Natural killer cell treated with Interleukin-12 subunit alpha and Interleukin-12 subunit beta and Interleukin-15 and Interleukin-18, amount 100 ng/mL, for 72 hours (primary cell): ENCODE data around the gene PAM16. TPM values are rescaled to one million over a fixed set of nuclear protein-coding genes. Genes with fewer than 3 reads are reported as not detected.
A peak's percentile ranks its signal among the peaks of the same experiment; 100 is the strongest.
"Not testable (repeated sequence)": the region's sequence is repeated elsewhere in the genome, so short reads cannot be mapped to it uniquely, and the experiment has no call there.

Experiments used
- ATAC-seq, 2 donors: fragments of 150-1000 bp; cut with Tn5 transposase in 1 of 2; sonication (Bioruptor Pico), chemical (Tn5 transposase) in 1 of 2; 2 replicates each; pipeline ENCODE4 v1.10.0; 2021
- DNase-seq: peaks from one replicate; pipeline ENCODE4 v3.0.0; 2022; ENCODE audit warnings: low spot score
- H3K27ac Mint-ChIP-seq, 2 donors: 1 replicate in 1 of 2; 2 replicates in 1 of 2; pipeline ENCODE4 v1.8.0; 2022; ENCODE audit warnings: mixed read lengths in 2 of 2, mild to moderate bottlenecking in 1 of 2, moderate library complexity in 1 of 2
- H3K27me3 Mint-ChIP-seq, 2 donors: 1 replicate in 1 of 2; 2 replicates in 1 of 2; pipeline ENCODE4 v1.8.0; 2022; ENCODE audit warnings: mixed read lengths in 2 of 2
- H3K36me3 Mint-ChIP-seq: one replicate; pipeline ENCODE4 v1.8.0; 2022; ENCODE audit warnings: mixed read lengths
- H3K4me1 Mint-ChIP-seq, 2 donors: 1 replicate in 1 of 2; 2 replicates in 1 of 2; pipeline ENCODE4 v1.8.0; 2022; ENCODE audit warnings: low read depth in 2 of 2, mixed read lengths in 2 of 2, mild to moderate bottlenecking in 1 of 2
- H3K4me3 Mint-ChIP-seq: one replicate; pipeline ENCODE4 v1.8.0; 2022; ENCODE audit warnings: mixed read lengths
- H3K9me3 Mint-ChIP-seq: 2 replicates; pipeline ENCODE4 v1.8.0; 2022; ENCODE audit warnings: mixed read lengths
- total RNA-seq, 2 donors: library from RNA; stranded (reverse); gene quantifications; one replicate each; pipeline ENCODE4 v1.2.3, GENCODE V29; 2022

The PAM16 gene
- total RNA-seq, 2 donors from 2014 or later: 59.0 to 114 TPM

DNA sequence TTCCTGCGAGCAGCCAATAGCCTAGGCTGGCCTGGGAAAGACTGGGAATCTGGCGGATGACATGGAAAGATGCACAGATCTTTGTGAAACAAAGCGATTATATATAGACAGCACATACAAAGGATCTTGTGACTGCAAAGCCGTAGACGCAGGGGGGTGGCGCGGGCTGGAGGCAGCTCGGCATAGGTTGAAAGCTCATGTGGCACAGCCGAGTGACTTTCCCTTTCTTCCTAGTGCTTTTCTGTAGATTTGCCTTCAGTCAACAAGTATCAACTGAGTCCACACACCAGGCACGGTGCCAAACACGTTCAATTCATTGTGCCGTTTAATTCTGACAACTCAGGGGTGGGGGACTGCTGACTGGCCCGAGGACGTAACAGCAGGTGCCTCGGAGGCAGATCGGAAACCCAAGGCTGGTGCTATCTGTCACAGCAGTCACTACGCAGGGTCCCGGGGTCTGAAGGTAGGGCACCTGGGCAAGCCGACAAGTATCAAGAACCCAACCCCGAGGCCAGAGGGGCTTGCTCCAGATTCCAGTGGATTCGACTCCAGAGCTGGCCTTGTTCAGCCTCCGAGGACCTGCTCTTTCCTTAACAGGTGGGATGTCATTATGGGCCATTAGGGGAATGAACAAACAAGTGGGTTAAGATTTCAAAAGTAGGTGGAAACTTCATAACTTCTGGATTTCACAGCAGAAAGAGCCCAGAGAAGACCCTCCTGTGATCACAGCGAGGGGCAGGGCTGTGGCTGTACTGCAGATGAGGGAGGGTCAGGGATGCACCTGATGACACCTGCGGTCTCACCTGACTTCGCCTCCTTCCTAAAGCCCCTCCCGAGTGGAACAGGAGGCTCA, 5.9 kb downstream of the PAM16 start:
- H3K27ac Mint-ChIP-seq: peak overlapping the region in 1 of 2 donors; percentile 53
- ATAC-seq: no peak
- H3K4me3 Mint-ChIP-seq: no peak overlapping the region
- no peaks in the 10 kb centered on the region for H3K27me3 Mint-ChIP-seq
- no peaks in the 10 kb centered on the region for H3K36me3 Mint-ChIP-seq
- peaks cover 4 to 23% of the 10 kb centered on the region in 2 donors for H3K4me1 Mint-ChIP-seq
- no peaks in the 10 kb centered on the region for H3K9me3 Mint-ChIP-seq
- DNase-seq: no peak

DNA sequence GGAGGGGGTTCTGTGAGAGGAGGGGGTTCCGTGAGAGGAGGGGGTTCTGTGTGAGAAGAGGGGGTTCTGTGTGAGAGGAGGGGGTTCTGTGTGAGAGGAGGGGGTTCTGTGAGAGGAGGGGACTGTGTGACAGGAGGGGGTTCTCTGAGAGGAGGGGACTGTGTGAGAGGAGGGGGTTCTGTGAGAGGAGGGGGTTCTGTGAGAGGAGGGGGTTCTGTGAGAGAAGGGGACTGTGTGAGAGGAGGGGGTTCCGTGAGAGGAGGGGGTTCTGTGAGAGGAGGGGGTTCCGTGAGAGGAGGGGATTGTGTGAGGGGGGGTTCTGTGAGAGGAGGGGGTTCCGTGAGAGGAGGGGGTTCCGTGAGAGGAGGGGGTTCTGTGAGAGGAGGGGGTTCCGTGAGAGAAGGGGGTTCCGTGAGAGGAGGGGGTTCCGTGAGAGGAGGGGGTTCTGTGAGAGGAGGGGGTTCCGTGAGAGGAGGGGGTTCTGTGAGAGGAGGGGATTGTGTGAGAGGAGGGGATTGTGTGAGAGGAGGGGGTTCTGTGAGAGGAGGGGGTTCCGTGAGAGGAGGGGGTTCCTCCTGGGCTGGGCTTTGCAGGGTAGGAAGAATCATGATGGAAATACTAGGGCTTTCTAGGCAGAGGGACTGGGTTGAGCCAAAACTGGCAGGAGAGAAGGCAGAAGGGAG, 6.7 kb downstream of the PAM16 start:
- not testable (repeated sequence) for ATAC-seq, DNase-seq, H3K27me3 Mint-ChIP-seq, H3K36me3 Mint-ChIP-seq, H3K9me3 Mint-ChIP-seq, H3K4me3 Mint-ChIP-seq
- Mint-ChIP-seq H3K4me1 (peaks cover 4 to 23% of the 10 kb centered on the region in 2 donors), H3K27ac (peak overlapping the region; percentile 53 to 68)

- DNase-seq (no peak), ATAC-seq (no peak)
- Mint-ChIP-seq H3K27ac (no peak overlapping the region), H3K27me3 (no peaks in the 10 kb centered on the region), H3K4me3 (no peak overlapping the region), H3K36me3 (no peaks in the 10 kb centered on the region), H3K9me3 (no peaks in the 10 kb centered on the region), H3K4me1 (peaks cover 4 to 17% of the 10 kb centered on the region in 2 donors)
Observed at GRCh38 chr16:4342866-4343744, 8.0 kb downstream of the PAM16 start.

GRCh38 chr16:4341250-4341649, 9.9 kb downstream of the PAM16 start:
- Mint-ChIP-seq H3K4me3 (no peak overlapping the region), H3K4me1 (peaks cover 4 to 13% of the 10 kb centered on the region in 2 donors), H3K9me3 (no peaks in the 10 kb centered on the region), H3K36me3 (no peaks in the 10 kb centered on the region), H3K27me3 (no peaks in the 10 kb centered on the region), H3K27ac (no peak overlapping the region)
- ATAC-seq (no peak), DNase-seq (no peak)

GRCh38 chr16:4340443-4340842, 10.7 kb downstream of the PAM16 start:
- DNase-seq (no peak), ATAC-seq (no peak)
- Mint-ChIP-seq H3K4me1 (peaks cover 4 to 7% of the 10 kb centered on the region in 2 donors), H3K27ac (no peak overlapping the region), H3K9me3 (no peaks in the 10 kb centered on the region), H3K36me3 (no peaks in the 10 kb centered on the region), H3K4me3 (no peak overlapping the region), H3K27me3 (no peaks in the 10 kb centered on the region)

DNA sequence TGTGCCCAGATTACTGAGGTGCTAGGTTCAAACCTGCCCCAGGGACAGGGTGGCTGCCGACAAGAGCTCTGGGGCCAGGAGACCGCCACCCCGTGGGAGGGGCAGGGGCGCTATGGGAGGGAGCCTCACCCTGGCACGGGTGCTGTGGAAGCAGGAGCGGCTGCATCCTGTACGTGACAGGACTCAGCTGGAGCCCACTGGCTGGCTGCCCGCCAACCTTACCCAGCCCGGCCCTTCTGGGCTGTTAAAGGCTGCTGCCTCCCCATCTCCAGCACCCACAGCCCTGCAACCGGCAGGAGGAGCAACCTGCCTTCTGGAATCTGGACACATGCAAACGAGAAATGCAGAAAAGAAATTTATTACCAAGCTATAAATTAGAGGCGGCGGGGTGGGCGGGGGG, 11.2 kb downstream of the PAM16 start:
- Mint-ChIP-seq H3K27ac (no peak overlapping the region), H3K4me1 (peaks cover 3 to 6% of the 10 kb centered on the region in 2 donors), H3K4me3 (no peak overlapping the region), H3K36me3 (no peaks in the 10 kb centered on the region), H3K9me3 (no peaks in the 10 kb centered on the region), H3K27me3 (no peaks in the 10 kb centered on the region)
- no peak for ATAC-seq
- no peak for DNase-seq

GRCh38 chr16:4339455-4339854, 11.7 kb downstream of the PAM16 start:
- DNase-seq (no peak), ATAC-seq (no peak)
- no peak overlapping the region for H3K4me3 Mint-ChIP-seq
- peaks cover 0 to 3% of the 10 kb centered on the region in 2 donors for H3K4me1 Mint-ChIP-seq
- H3K36me3 Mint-ChIP-seq: no peaks in the 10 kb centered on the region
- H3K9me3 Mint-ChIP-seq: no peaks in the 10 kb centered on the region
- H3K27me3 Mint-ChIP-seq: no peaks in the 10 kb centered on the region
- no peak overlapping the region for H3K27ac Mint-ChIP-seq

GRCh38 chr16:4338712-4339299, 12.3 kb downstream of the PAM16 start:
- Mint-ChIP-seq H3K36me3 (no peaks in the 10 kb centered on the region), H3K4me1 (peaks cover 0 to 1% of the 10 kb centered on the region in 2 donors), H3K27me3 (no peaks in the 10 kb centered on the region), H3K4me3 (no peak overlapping the region), H3K27ac (no peak overlapping the region), H3K9me3 (no peaks in the 10 kb centered on the region)
- DNase-seq (no peak), ATAC-seq (peak in 1 of 2 donors; percentile 13)

GRCh38 chr16:4338125-4338582, 13.0 kb downstream of the PAM16 start:
- Mint-ChIP-seq H3K4me3 (no peak overlapping the region), H3K27ac (no peak overlapping the region), H3K4me1 (no peaks in the 10 kb centered on the region), H3K36me3 (no peaks in the 10 kb centered on the region), H3K27me3 (no peaks in the 10 kb centered on the region), H3K9me3 (no peaks in the 10 kb centered on the region)
- DNase-seq: no peak
- no peak for ATAC-seq

DNA sequence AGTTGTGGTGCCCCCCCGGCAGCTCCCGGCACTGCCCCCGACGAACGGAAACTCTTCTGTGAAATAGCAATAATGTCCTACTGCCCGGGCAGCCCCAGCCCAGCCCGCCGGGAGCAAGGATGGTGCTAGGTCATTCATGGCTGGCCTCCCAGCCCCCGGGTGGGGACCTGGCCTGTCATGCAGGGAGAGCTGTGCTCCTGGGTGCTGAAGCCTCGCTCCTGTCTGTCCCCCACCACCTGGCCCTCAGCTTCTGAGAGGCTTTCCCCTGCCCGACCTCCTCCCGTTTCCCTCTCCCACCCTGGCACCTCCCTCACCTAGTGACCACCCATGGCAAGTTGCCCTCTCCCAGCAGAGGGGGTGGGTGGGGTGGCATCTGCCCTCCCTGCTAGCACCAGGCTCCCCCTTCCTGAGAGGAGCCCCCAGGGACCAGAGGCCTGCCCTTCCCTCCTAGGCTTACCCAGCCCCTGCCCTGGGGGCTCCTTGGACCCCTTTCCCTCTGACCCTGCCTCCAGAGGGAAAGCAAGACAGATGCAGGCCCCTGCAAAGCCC, 13.5 kb downstream of the PAM16 start:
- no peaks in the 10 kb centered on the region for H3K4me1 Mint-ChIP-seq
- H3K27ac Mint-ChIP-seq: no peak overlapping the region
- H3K27me3 Mint-ChIP-seq: no peaks in the 10 kb centered on the region
- no peak for DNase-seq
- H3K4me3 Mint-ChIP-seq: no peak overlapping the region
- H3K9me3 Mint-ChIP-seq: no peaks in the 10 kb centered on the region
- no peak for ATAC-seq
- no peaks in the 10 kb centered on the region for H3K36me3 Mint-ChIP-seq

GRCh38 chr16:4336701-4337539, 14.2 kb downstream of the PAM16 start:
- H3K4me3 Mint-ChIP-seq: no peak overlapping the region
- no peaks in the 10 kb centered on the region for H3K27me3 Mint-ChIP-seq
- no peaks in the 10 kb centered on the region for H3K4me1 Mint-ChIP-seq
- DNase-seq (no peak), ATAC-seq (no peak)
- H3K36me3 Mint-ChIP-seq: no peaks in the 10 kb centered on the region
- no peaks in the 10 kb centered on the region for H3K9me3 Mint-ChIP-seq
- H3K27ac Mint-ChIP-seq: no peak overlapping the region

GRCh38 chr16:4334724-4335495, 16.2 kb downstream of the PAM16 start:
- Mint-ChIP-seq H3K27ac (no peak overlapping the region), H3K4me1 (no peaks in the 10 kb centered on the region), H3K4me3 (no peak overlapping the region), H3K9me3 (no peaks in the 10 kb centered on the region), H3K36me3 (no peaks in the 10 kb centered on the region), H3K27me3 (no peaks in the 10 kb centered on the region)
- no peak for ATAC-seq
- no peak for DNase-seq
